GM23338 (cell line): ENCODE data around the gene ARRDC4. TPM values are rescaled to one million over a fixed set of nuclear protein-coding genes. Genes with fewer than 3 reads are reported as not detected.

ENCODE experiments used
- ATAC-seq: fragments of 200-7000 bp; cut with Tn5 transposase; 3 replicates; pipeline ENCODE4 v1.9.1; 2020
- DNase-seq: peaks from one replicate; pipeline ENCODE4 v3.0.0-alpha.2; 2015; ENCODE audit warnings: low spot score
- H2AFZ ChIP-seq: fragments of 200-600 bp; sonication (generic); 2 replicates; pipeline ENCODE4 v1.8.0; 2016; ENCODE audit warnings: antibody characterized with exemption, mild to moderate bottlenecking, moderate library complexity
- H3F3A ChIP-seq: fragments of 200-600 bp; sonication (generic); replicated peaks from 2 replicates; pipeline ENCODE4 v1.8.0; 2017; ENCODE audit warnings: antibody characterized with exemption, mixed run types, low read depth
- H3K27ac ChIP-seq: fragments of 200-600 bp; sonication (generic); 2 replicates; pipeline ENCODE4 v1.6.1; 2016; ENCODE audit warnings: low read depth
- H3K27me3 ChIP-seq: fragments of 200-600 bp; sonication (generic); 2 replicates; pipeline ENCODE4 v1.8.0; 2016; ENCODE audit warnings: mild to moderate bottlenecking, mixed run types, moderate library complexity; ENCODE audit not compliant: insufficient read depth
- H3K36me3 ChIP-seq: fragments of 200-600 bp; sonication (generic); 2 replicates; pipeline ENCODE4 v1.8.0; 2016; ENCODE audit warnings: mild to moderate bottlenecking; ENCODE audit not compliant: insufficient read depth
- H3K4me1 ChIP-seq: fragments of 200-600 bp; sonication (generic); 2 replicates; pipeline ENCODE4 v1.8.0; 2016; ENCODE audit warnings: mild to moderate bottlenecking, moderate library complexity; ENCODE audit not compliant: insufficient read depth
- H3K4me2 ChIP-seq: fragments of 200-600 bp; sonication (generic); 2 replicates; pipeline ENCODE4 v1.7.1; 2017; ENCODE audit warnings: mixed run types
- H3K4me3 ChIP-seq: fragments of 200-600 bp; sonication (generic); 2 replicates; pipeline ENCODE4 v1.6.1; 2016; ENCODE audit warnings: mixed run types
- H3K79me2 ChIP-seq: fragments of 200-600 bp; sonication (generic); replicated peaks from 2 replicates; pipeline ENCODE4 v1.8.0; 2017; ENCODE audit warnings: mild to moderate bottlenecking; ENCODE audit not compliant: insufficient read depth
- H3K9me2 ChIP-seq: fragments of 200-600 bp; sonication (generic); 2 replicates; pipeline ENCODE4 v1.8.0; 2017; ENCODE audit not compliant: insufficient read depth
- H4K20me1 ChIP-seq: fragments of 200-600 bp; sonication (generic); replicated peaks from 2 replicates; pipeline ENCODE4 v1.8.0; 2017; ENCODE audit warnings: mild to moderate bottlenecking; ENCODE audit not compliant: insufficient read depth
- H3K27ac Mint-ChIP-seq: 2 replicates; pipeline ENCODE4 v1.8.0; 2020; ENCODE audit warnings: inconsistent platforms, mild to moderate bottlenecking, moderate library complexity, mixed read lengths
- H3K27me3 Mint-ChIP-seq: 3 replicates; pipeline ENCODE4 v1.8.0; 2022; ENCODE audit warnings: low read depth, mild to moderate bottlenecking, moderate library complexity, mixed read lengths, inconsistent platforms; ENCODE audit not compliant: insufficient read depth, poor library complexity
- H3K36me3 Mint-ChIP-seq: 3 replicates; pipeline ENCODE4 v1.8.0; 2021; ENCODE audit warnings: low read depth, mild to moderate bottlenecking, inconsistent platforms, moderate library complexity, mixed read lengths
- H3K4me1 Mint-ChIP-seq: 3 replicates; pipeline ENCODE4 v1.8.0; 2020; ENCODE audit warnings: mild to moderate bottlenecking, inconsistent platforms, mixed read lengths
- H3K4me3 Mint-ChIP-seq: 3 replicates; pipeline ENCODE4 v1.8.0; 2021; ENCODE audit warnings: moderate library complexity, mild to moderate bottlenecking, inconsistent platforms, mixed read lengths
- H3K9me3 Mint-ChIP-seq: 3 replicates; pipeline ENCODE4 v1.8.0; 2020; ENCODE audit warnings: moderate library complexity, mild to moderate bottlenecking, inconsistent platforms, mixed read lengths
- CREB1 ChIP-seq: fragments of 250-450 bp; sonication (Bioruptor Pico); IDR thresholded peaks from 2 replicates; pipeline ENCODE4 v1.5.0; 2020; ENCODE audit warnings: low read depth, mild to moderate bottlenecking, moderate library complexity
- EZH2phosphoT487 ChIP-seq: fragments of 200-600 bp; sonication (generic); IDR thresholded peaks from one replicate; pipeline ENCODE4 v1.8.1; 2018; ENCODE audit warnings: antibody characterized with exemption; ENCODE audit not compliant: unreplicated experiment
- JUNB ChIP-seq: IDR thresholded peaks from one replicate; pipeline ENCODE4 v1.6.1; 2016; ENCODE audit warnings: antibody characterized with exemption; ENCODE audit not compliant: unreplicated experiment
- NANOG ChIP-seq: IDR thresholded peaks from 2 replicates; pipeline ENCODE4 v1.6.1; 2016; ENCODE audit warnings: antibody characterized with exemption, borderline replicate concordance
- POLR2AphosphoS5 ChIP-seq: IDR thresholded peaks from 2 replicates; pipeline ENCODE4 v1.6.1; 2016; ENCODE audit warnings: antibody characterized with exemption, low read depth
- REST ChIP-seq: IDR thresholded peaks from one replicate; pipeline ENCODE4 v1.6.1; 2018; ENCODE audit warnings: antibody characterized with exemption; ENCODE audit not compliant: unreplicated experiment
- ZNF114 ChIP-seq: fragments of 250-450 bp; sonication (Bioruptor Pico); IDR thresholded peaks from 2 replicates; pipeline ENCODE4 v1.5.0; 2020; ENCODE audit warnings: mild to moderate bottlenecking, moderate library complexity
- ZNF331 ChIP-seq: fragments of 250-450 bp; sonication (Bioruptor Pico); IDR thresholded peaks from 2 replicates; pipeline ENCODE4 v1.5.0; 2020; ENCODE audit warnings: low read depth, mild to moderate bottlenecking, moderate library complexity
- polyA plus RNA-seq: library from polyadenylated mRNA; unstranded; fragments of >200 nt; fragmentation: Nextera tagmentation; extraction: Ambion mirVana; gene quantifications from 2 replicates; pipeline ENCODE4 v1.2.1, GENCODE V29; 2016
- total RNA-seq: library from RNA; depleted of rRNA; stranded (reverse); fragments of >200 nt; shearing (Covaris generic); gene quantifications from 2 replicates; pipeline ENCODE4 v1.2.3, GENCODE V29; 2014
- TF ChIP-seq, protein P1 (sequence below): fragments of 250-450 bp; sonication (Bioruptor Pico); IDR thresholded peaks from 2 replicates; pipeline ENCODE4 v1.5.0; 2020; ENCODE audit warnings: mild to moderate bottlenecking, moderate library complexity

ARRDC4 gene
- total and polyA plus RNA-seq, 2 experiments from 2014 or later, result 2.0 to 6.9 TPM

DNA sequence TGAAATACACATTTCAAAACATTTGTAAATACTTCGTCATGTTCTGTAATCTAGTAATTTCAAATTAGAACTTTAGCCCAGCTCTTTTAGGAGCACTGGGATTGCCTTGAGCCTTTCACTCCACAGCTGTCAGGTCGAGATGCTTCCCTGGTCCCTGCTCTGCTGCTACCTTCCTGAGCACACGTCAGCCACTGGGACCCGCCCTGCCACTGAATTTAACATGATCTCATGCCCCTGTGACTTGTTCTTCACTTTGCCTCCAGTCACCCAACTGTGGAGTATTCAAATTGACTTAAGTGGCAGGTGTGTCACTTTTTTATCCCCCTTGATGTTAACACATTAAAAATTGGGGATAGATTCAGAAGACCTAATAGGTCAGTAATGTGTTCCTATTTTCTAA lies 3.3 kb downstream of the ARRDC4 start (continued):
- TF ChIP-seq REST, result no peak

DNA sequence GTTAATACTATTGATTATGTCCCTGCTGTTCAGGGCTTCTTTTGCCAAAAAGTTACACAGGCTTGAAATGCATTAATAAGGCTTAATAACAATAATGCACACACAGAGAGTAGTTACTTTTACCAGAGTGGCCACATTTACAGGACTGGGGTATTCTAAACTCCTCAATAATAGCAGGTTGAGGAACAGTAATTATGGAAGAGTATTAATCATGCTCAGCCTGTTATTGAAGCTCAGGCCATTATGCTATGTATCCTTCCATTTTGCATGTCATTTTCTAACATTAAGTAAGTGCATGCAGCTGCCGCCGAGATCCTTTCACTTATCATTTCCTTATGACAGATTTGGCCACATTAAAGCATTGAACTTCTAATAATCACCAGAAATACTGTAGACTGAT lies 5.7 kb downstream of the ARRDC4 start:
- no peak overlapping the region for H3K4me3 Mint-ChIP-seq
- H3K9me2 ChIP-seq, result no peaks in the 10 kb centered on the region
- H3K4me1 Mint-ChIP-seq, result no peaks in the 10 kb centered on the region
- H3K4me2 ChIP-seq, result no peak overlapping the region
- no peak for TF ChIP-seq POLR2AphosphoS5
- TF ChIP-seq EZH2phosphoT487, result no peak
- TF ChIP-seq, protein P1, sequence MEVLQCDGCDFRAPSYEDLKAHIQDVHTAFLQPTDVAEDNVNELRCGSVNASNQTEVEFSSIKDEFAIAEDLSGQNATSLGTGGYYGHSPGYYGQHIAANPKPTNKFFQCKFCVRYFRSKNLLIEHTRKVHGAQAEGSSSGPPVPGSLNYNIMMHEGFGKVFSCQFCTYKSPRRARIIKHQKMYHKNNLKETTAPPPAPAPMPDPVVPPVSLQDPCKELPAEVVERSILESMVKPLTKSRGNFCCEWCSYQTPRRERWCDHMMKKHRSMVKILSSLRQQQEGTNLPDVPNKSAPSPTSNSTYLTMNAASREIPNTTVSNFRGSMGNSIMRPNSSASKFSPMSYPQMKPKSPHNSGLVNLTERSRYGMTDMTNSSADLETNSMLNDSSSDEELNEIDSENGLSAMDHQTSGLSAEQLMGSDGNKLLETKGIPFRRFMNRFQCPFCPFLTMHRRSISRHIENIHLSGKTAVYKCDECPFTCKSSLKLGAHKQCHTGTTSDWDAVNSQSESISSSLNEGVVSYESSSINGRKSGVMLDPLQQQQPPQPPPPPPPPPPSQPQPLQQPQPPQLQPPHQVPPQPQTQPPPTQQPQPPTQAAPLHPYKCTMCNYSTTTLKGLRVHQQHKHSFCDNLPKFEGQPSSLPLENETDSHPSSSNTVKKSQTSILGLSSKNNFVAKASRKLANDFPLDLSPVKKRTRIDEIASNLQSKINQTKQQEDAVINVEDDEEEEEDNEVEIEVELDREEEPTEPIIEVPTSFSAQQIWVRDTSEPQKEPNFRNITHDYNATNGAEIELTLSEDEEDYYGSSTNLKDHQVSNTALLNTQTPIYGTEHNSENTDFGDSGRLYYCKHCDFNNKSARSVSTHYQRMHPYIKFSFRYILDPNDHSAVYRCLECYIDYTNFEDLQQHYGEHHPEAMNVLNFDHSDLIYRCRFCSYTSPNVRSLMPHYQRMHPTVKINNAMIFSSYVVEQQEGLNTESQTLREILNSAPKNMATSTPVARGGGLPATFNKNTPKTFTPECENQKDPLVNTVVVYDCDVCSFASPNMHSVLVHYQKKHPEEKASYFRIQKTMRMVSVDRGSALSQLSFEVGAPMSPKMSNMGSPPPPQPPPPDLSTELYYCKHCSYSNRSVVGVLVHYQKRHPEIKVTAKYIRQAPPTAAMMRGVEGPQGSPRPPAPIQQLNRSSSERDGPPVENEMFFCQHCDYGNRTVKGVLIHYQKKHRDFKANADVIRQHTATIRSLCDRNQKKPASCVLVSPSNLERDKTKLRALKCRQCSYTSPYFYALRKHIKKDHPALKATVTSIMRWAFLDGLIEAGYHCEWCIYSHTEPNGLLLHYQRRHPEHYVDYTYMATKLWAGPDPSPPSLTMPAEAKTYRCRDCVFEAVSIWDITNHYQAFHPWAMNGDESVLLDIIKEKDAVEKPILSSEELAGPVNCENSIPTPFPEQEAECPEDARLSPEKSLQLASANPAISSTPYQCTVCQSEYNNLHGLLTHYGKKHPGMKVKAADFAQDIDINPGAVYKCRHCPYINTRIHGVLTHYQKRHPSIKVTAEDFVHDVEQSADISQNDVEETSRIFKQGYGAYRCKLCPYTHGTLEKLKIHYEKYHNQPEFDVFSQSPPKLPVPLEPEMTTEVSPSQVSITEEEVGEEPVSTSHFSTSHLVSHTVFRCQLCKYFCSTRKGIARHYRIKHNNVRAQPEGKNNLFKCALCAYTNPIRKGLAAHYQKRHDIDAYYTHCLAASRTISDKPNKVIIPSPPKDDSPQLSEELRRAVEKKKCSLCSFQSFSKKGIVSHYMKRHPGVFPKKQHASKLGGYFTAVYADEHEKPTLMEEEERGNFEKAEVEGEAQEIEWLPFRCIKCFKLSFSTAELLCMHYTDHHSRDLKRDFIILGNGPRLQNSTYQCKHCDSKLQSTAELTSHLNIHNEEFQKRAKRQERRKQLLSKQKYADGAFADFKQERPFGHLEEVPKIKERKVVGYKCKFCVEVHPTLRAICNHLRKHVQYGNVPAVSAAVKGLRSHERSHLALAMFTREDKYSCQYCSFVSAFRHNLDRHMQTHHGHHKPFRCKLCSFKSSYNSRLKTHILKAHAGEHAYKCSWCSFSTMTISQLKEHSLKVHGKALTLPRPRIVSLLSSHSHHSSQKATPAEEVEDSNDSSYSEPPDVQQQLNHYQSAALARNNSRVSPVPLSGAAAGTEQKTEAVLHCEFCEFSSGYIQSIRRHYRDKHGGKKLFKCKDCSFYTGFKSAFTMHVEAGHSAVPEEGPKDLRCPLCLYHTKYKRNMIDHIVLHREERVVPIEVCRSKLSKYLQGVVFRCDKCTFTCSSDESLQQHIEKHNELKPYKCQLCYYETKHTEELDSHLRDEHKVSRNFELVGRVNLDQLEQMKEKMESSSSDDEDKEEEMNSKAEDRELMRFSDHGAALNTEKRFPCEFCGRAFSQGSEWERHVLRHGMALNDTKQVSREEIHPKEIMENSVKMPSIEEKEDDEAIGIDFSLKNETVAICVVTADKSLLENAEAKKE, result no peak
- TF ChIP-seq REST, result no peak
- TF ChIP-seq JUNB, result no peak
- no peak for TF ChIP-seq CREB1
- TF ChIP-seq ZNF331 (CRISPR knock-in tag), result no peak
- TF ChIP-seq ZNF114 (CRISPR knock-in tag), result no peak
- TF ChIP-seq NANOG, result no peak
- DNase-seq, result no peak
- no peak overlapping the region for H3K27ac Mint-ChIP-seq
- no peak for ATAC-seq
- no peaks in the 10 kb centered on the region for H3F3A ChIP-seq
- H3K27ac ChIP-seq, result no peak overlapping the region
- no peaks in the 10 kb centered on the region; the same call in 1 of the 2 replicates for H3K79me2 ChIP-seq
- no peak overlapping the region for H3K4me3 ChIP-seq
- no peak overlapping the region for H2AFZ ChIP-seq
- H3K36me3 ChIP-seq, result no peaks in the 10 kb centered on the region
- peaks cover 9% of the 10 kb centered on the region; the same call in 2 of the 3 replicates for H3K36me3 Mint-ChIP-seq
- H3K27me3 ChIP-seq, result peaks cover 7% of the 10 kb centered on the region; the same call in 1 of the 2 replicates
- H3K9me3 Mint-ChIP-seq, result no peaks in the 10 kb centered on the region
- no peaks in the 10 kb centered on the region for H4K20me1 ChIP-seq
- H3K27me3 Mint-ChIP-seq, result no peaks in the 10 kb centered on the region
- no peaks in the 10 kb centered on the region for H3K4me1 ChIP-seq
